Measurements from ENCODE around the gene POC1B. TPM values are rescaled to one million over a fixed set of nuclear protein-coding genes. Genes with fewer than 3 reads are reported as not detected.
A peak's percentile ranks its signal among the peaks of the same experiment; 100 is the strongest.

POC1B gene
- total RNA-seq, 2 donors from 2014 or later, result 10.9 to 32.6 TPM

DNA sequence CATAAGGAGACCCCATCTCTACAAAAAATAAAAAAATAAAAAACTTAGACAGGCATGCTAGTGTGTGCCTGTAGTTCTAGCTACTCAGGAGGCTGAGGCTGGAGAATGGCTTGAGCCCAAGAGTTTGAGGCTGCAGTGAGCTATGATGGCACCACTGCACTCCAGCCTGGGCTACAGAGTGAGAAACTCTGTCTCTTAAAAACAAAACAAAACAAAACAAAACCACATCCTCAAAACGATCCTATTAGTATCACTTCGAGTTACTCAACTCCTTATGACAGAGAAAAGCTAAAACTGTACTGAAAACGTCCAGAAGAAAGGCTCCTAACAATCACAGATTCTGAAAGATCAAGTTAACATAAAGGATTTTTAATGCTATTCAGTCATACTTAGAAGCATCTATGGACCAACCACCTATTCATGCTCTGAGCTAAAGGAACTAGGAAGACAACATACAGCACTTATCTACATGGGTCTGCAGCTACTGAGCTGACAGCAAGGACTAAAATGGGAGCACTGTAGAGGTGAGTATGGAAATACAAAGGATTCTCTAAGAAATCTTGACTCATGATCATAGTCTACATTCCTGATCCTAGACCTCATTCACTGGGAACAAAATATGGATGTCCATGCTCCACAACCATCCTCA lies 98.2 kb downstream of the POC1B start:
- intact Hi-C loops (cut with DNase I), result no loop called here
- TF ChIP-seq, protein P1, sequence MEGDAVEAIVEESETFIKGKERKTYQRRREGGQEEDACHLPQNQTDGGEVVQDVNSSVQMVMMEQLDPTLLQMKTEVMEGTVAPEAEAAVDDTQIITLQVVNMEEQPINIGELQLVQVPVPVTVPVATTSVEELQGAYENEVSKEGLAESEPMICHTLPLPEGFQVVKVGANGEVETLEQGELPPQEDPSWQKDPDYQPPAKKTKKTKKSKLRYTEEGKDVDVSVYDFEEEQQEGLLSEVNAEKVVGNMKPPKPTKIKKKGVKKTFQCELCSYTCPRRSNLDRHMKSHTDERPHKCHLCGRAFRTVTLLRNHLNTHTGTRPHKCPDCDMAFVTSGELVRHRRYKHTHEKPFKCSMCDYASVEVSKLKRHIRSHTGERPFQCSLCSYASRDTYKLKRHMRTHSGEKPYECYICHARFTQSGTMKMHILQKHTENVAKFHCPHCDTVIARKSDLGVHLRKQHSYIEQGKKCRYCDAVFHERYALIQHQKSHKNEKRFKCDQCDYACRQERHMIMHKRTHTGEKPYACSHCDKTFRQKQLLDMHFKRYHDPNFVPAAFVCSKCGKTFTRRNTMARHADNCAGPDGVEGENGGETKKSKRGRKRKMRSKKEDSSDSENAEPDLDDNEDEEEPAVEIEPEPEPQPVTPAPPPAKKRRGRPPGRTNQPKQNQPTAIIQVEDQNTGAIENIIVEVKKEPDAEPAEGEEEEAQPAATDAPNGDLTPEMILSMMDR (IDR thresholded peaks at IDR 0.05), result no peak
- TF ChIP-seq POLR2A (IDR thresholded peaks at IDR 0.05), result no peak
- no peak for DNase-seq
- Histone ChIP-seq H3K4me1 (no peaks in the 10 kb centered on the region), H3K27ac (no peak overlapping the region), H3K27me3 (no peaks in the 10 kb centered on the region), H3K9me3 (no peaks in the 10 kb centered on the region), H3K4me3 (no peak overlapping the region), H3K36me3 (replicated peaks in 1 of 2; ENCODE audit: insufficient read depth in 1 of 2, low read depth in 2 of 2) (no peaks in the 10 kb centered on the region)
- no peak for ATAC-seq
- WGBS, 2 donors, result 56 to 67% methylated on average over 3 of the region's 3 CpGs

DNA sequence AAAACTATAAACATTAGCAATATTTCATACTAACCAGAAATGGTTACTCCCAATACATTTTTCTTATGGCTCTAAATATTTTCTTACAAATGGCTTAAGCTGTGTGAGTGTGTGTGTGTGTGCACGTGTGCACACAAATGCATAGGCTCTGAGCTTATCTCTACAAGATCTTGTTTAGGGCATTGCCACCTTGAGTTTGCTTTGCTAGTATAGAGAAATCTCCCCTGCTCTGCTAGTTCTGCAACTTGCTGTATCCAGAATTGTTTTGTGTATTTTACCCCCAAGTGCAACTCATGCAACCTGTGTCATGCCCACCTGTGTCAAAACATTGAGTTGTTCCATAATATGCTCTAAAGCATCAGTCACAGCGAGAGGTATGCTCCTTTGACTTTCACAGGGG lies 101.0 kb downstream of the POC1B start:
- no peaks in the 10 kb centered on the region for H3K27me3 ChIP-seq
- no peaks in the 10 kb centered on the region for H3K9me3 ChIP-seq
- intact Hi-C loops (cut with DNase I), result no loop called here
- H3K4me1 ChIP-seq, result no peaks in the 10 kb centered on the region
- DNase-seq (no peak), ATAC-seq (no peak)
- 92 to 100% methylated on average over 2 of the region's 2 CpGs for WGBS, 2 donors
- H3K4me3 ChIP-seq, result no peak overlapping the region
- H3K36me3 ChIP-seq (replicated peaks in 1 of 2; ENCODE audit: insufficient read depth in 1 of 2, low read depth in 2 of 2), result no peaks in the 10 kb centered on the region
- TF ChIP-seq, protein P1 (IDR thresholded peaks at IDR 0.05), result no peak
- no peak for TF ChIP-seq POLR2A (IDR thresholded peaks at IDR 0.05)
- no peak overlapping the region for H3K27ac ChIP-seq

DNA sequence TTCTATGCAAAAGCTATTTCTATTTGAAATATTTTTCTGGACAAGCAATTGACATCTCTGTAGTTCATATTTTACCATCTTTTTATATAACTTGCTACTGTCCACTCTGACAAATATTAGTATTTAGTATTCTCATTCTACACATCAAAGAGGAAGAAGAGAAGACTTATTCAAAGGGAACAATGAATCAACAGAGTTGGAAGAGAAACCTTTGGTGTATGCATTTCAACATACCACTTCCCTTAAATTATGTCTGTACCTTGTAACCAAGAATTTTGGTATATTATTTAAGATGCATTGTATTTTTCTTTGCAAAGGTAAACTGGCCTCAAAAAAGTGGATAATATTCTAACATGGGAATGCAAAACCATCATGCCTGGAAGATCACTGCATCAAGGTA lies 101.5 kb downstream of the POC1B start:
- no peak for ATAC-seq
- intact Hi-C loops (cut with DNase I), result no loop called here
- Histone ChIP-seq H3K4me3 (no peak overlapping the region), H3K9me3 (no peaks in the 10 kb centered on the region), H3K4me1 (no peaks in the 10 kb centered on the region), H3K36me3 (replicated peaks in 1 of 2; ENCODE audit: insufficient read depth in 1 of 2, low read depth in 2 of 2) (no peaks in the 10 kb centered on the region), H3K27ac (no peak overlapping the region), H3K27me3 (no peaks in the 10 kb centered on the region)
- no peak for DNase-seq
- TF ChIP-seq, protein P1 (IDR thresholded peaks at IDR 0.05), result no peak
- no peak for TF ChIP-seq POLR2A (IDR thresholded peaks at IDR 0.05)

DNA sequence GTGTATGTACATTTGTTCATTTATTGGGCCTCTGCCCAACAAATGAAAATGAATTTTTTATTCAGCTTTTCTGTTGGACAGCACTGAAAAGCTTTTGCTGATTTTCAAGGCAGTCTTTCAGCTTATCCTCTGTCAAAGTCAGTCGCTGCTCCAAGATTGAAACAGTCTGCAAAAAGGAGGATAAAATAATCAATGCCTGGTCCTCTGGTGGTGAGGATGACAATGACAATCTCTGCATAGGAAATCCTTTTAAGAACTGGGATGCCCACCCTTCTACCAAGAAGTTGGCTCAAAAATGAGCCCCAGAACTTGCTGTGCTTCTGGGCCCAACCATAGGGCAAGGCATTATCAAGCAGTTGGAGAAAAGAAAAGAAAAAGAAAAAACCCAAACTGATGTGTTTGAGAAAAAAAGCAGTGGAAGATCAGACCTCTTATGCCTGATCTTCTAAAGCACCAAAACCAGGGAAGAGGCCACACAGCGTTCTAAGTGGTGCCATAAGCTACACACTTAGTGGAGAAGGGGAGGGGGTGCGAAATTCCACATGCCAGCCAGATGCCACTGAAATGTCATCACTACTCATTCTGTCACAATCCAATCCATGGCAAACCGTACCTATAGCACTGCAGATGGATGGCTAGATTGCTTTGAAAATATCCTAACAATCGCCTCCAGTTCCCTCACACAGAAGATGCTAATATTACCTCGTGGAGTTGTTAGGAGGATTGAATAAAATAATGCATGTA lies 104.6 kb downstream of the POC1B start:
- no peaks in the 10 kb centered on the region for H3K27me3 ChIP-seq
- H3K27ac ChIP-seq, result no peak overlapping the region
- H3K36me3 ChIP-seq (replicated peaks in 1 of 2; ENCODE audit: insufficient read depth in 1 of 2, low read depth in 2 of 2), result no peaks in the 10 kb centered on the region
- 90 to 94% methylated on average over 6 of the region's 6 CpGs for WGBS, 2 donors
- no peak for TF ChIP-seq POLR2A (IDR thresholded peaks at IDR 0.05)
- TF ChIP-seq, protein P1 (IDR thresholded peaks at IDR 0.05), result peak in 3 of 7 experiments; percentile 17 to 24 (median 19)
- DNase-seq (no peak), ATAC-seq (no peak)
- H3K4me3 ChIP-seq, result no peak overlapping the region
- H3K4me1 ChIP-seq, result no peaks in the 10 kb centered on the region
- no peaks in the 10 kb centered on the region for H3K9me3 ChIP-seq
- intact Hi-C loops (cut with DNase I), result no loop called here

All from body of pancreas (tissue), 4 donors.